BLaER1 (cell line): ENCODE results near the gene AHNAK.
"Not testable (repeated sequence)": the region's sequence is repeated elsewhere in the genome, so short reads cannot be mapped to it uniquely, and the experiment has no call there.

Source experiments
- H3K27ac ChIP-seq: shearing (Covaris generic); formaldehyde crosslinking; 2 replicates; pipeline ENCODE4 v1.8.1; 2022
- H3K27me3 ChIP-seq: shearing (Covaris generic); formaldehyde crosslinking; 2 replicates; pipeline ENCODE4 v1.8.1; 2022
- H3K36me3 ChIP-seq: shearing (Covaris generic); formaldehyde crosslinking; 2 replicates; pipeline ENCODE4 v1.8.1; 2022
- H3K4me1 ChIP-seq: shearing (Covaris generic); formaldehyde crosslinking; 2 replicates; pipeline ENCODE4 v1.8.1; 2022
- H3K4me2 ChIP-seq: shearing (Covaris generic); formaldehyde crosslinking; 2 replicates; pipeline ENCODE4 v1.8.1; 2022
- H3K4me3 ChIP-seq: shearing (Covaris generic); formaldehyde crosslinking; 2 replicates; pipeline ENCODE4 v1.8.1; 2022
- H3K9ac ChIP-seq: shearing (Covaris generic); formaldehyde crosslinking; 2 replicates; pipeline ENCODE4 v1.8.1; 2022
- H3K9me3 ChIP-seq: shearing (Covaris generic); formaldehyde crosslinking; 2 replicates; pipeline ENCODE4 v1.8.1; 2022
- H4K20me1 ChIP-seq: shearing (Covaris generic); formaldehyde crosslinking; 2 replicates; pipeline ENCODE4 v1.8.1; 2022
- Cebpa-rat ChIP-seq: shearing (Covaris generic); IDR thresholded peaks from 2 replicates; pipeline ENCODE4 v1.8.1; 2022

The AHNAK gene

DNA sequence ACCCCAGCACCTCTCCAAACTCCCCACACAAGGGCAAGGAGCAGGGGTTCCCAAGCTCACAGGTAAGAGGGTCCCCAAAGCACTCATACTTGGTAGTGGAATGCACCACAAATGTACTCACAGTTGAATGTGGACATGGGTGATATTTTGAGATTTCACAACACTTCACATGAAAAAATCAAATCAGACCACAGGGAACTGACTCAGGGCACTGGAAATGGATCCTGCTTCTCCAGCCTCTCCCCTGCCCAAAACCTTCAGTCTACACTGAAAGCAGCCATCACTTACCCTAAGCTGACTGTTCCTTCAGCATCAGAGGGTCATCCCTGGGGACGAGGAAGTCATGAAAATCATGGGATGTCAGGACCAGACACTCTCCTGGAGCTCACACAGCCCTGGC lies 87.5 kb downstream of the AHNAK start:
- H3K9me3 ChIP-seq = no peaks in the 10 kb centered on the region
- H3K36me3 ChIP-seq = no peaks in the 10 kb centered on the region
- no peak overlapping the region for H3K27ac ChIP-seq
- no peaks in the 10 kb centered on the region for H4K20me1 ChIP-seq
- no peak overlapping the region for H3K4me3 ChIP-seq
- H3K27me3 ChIP-seq = no peaks in the 10 kb centered on the region
- TF ChIP-seq Cebpa-rat = no peak
- no peak overlapping the region for H3K4me2 ChIP-seq
- H3K4me1 ChIP-seq = no peaks in the 10 kb centered on the region
- no peak overlapping the region for H3K9ac ChIP-seq

DNA sequence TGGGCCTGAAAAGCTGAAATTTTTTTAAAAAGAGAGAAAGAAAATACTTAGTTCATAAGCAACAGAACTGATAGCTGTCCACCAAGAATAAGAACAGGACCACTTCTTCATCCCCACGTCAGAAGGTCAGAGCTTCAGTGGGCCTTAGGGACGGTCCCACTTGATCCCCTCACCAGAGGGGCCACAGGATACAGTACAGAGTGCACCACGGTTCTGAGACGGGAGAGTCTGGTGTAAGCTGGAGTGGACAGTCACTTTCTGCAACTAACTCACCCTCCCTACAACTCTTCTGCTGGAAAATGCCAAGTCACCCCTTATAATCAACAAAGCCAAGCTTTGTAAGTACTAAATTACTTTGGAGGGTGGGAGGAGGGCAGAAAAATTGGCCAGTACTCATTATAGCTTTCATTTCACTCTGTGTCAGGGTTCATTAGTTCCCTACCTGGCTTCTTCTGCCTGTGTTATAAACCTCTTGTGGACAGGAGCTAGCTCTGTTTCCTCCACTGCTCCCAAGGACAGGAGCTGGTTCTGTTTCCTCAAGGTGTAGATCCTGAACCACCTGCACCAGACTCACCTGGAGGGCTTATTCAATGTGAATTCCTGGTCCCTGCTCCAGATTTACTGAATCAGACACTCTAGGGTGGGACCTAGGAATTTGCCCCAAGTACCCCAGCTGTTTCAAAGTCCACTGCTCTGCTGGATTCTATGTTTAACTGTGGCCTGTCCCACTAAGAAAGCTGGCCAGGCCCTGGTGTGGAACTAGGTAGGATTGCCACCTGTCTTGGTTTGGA lies 88.2 kb downstream of the AHNAK start:
- no peaks in the 10 kb centered on the region for H3K27me3 ChIP-seq
- no peak overlapping the region for H3K4me2 ChIP-seq
- H3K36me3 ChIP-seq = no peaks in the 10 kb centered on the region
- H3K27ac ChIP-seq = no peak overlapping the region
- TF ChIP-seq Cebpa-rat = no peak
- H3K9me3 ChIP-seq = no peaks in the 10 kb centered on the region
- H3K4me3 ChIP-seq = no peak overlapping the region
- H4K20me1 ChIP-seq = no peaks in the 10 kb centered on the region
- no peaks in the 10 kb centered on the region for H3K4me1 ChIP-seq
- no peak overlapping the region for H3K9ac ChIP-seq

DNA sequence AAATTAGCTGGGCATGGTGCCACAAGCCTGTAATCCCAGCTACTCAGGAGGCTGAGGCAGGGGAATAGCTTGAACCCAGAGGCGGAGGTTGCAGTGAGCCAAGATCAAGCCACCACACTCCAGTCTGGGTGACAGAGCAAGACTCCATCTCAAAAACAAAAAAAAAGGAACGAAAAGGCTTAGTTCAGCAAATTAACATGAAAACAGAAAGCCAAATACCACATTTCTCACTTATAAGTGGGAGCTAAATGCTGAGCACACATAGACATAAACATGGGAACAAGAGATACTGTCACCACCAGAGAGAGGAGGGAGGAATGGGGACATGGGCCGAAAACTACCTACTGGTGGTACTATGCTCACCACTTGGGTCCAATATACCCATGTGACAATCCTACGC lies 89.1 kb downstream of the AHNAK start:
- no peak overlapping the region for H3K4me2 ChIP-seq
- no peaks in the 10 kb centered on the region for H3K4me1 ChIP-seq
- no peaks in the 10 kb centered on the region for H3K9me3 ChIP-seq
- no peak for TF ChIP-seq Cebpa-rat
- H3K27ac ChIP-seq = no peak overlapping the region
- H3K27me3 ChIP-seq = no peaks in the 10 kb centered on the region
- no peak overlapping the region for H3K9ac ChIP-seq
- H3K4me3 ChIP-seq = no peak overlapping the region
- no peaks in the 10 kb centered on the region for H4K20me1 ChIP-seq
- H3K36me3 ChIP-seq = no peaks in the 10 kb centered on the region

DNA sequence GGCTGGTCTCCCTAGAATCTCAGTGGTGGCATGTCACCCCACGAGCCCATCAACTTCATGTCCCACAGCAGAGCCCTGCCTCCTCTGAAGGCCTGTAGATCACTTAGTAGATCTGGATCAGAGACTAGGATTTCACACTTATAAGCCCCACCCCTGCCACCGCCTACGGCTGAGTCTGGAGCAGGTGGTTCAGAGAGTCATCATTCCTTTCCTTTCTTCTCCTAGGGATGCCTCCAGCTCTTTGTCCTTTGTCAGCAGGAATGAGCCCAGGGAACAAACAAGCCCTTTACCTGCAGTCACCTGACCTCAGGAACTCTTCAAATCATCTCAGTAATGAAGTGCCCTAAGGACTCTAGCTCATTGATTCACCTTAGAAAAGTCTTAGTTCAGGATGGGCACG lies 90.0 kb downstream of the AHNAK start:
- no peaks in the 10 kb centered on the region for H3K27me3 ChIP-seq
- no peak overlapping the region for H3K4me2 ChIP-seq
- H3K27ac ChIP-seq = no peak overlapping the region
- no peak for TF ChIP-seq Cebpa-rat
- no peak overlapping the region for H3K9ac ChIP-seq
- no peak overlapping the region for H3K4me3 ChIP-seq
- H4K20me1 ChIP-seq = no peaks in the 10 kb centered on the region
- no peaks in the 10 kb centered on the region for H3K36me3 ChIP-seq
- no peaks in the 10 kb centered on the region for H3K9me3 ChIP-seq
- no peaks in the 10 kb centered on the region for H3K4me1 ChIP-seq

DNA sequence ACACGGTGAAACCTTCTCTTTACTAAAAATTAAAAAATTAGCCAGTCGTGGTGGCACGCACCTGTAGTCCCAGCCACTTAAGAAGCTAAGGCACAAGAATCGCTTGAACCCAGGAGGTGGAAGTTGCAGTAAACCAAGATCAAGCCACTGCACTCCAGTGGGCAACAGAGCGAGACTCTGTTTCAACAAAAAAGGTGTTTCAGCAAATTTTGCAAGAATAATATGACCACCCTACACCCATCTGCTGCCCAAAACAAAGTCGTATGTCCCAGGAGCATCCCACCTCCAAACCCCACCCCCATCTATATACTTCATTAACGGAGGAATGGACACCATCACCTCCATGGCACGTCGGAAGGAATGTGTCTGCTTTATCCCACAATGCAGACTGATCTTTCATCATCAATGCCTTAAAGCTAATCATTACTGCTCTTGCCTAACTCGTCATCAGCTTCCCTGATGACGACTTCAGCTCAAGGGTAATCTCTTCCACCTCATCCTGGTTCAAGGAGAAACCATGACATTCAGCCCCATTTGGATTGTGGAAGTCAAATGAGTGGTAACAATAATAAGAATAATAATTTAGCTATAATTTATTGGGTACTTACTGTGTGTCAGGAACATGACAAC lies 93.7 kb downstream of the AHNAK start:
- TF ChIP-seq Cebpa-rat = no peak
- H3K27ac ChIP-seq = no peak overlapping the region
- H3K4me1 ChIP-seq = no peaks in the 10 kb centered on the region
- H3K9ac ChIP-seq = no peak overlapping the region
- no peaks in the 10 kb centered on the region for H3K27me3 ChIP-seq
- H3K36me3 ChIP-seq = no peaks in the 10 kb centered on the region
- no peaks in the 10 kb centered on the region for H4K20me1 ChIP-seq
- no peak overlapping the region for H3K4me2 ChIP-seq
- H3K4me3 ChIP-seq = no peak overlapping the region
- H3K9me3 ChIP-seq = no peaks in the 10 kb centered on the region

DNA sequence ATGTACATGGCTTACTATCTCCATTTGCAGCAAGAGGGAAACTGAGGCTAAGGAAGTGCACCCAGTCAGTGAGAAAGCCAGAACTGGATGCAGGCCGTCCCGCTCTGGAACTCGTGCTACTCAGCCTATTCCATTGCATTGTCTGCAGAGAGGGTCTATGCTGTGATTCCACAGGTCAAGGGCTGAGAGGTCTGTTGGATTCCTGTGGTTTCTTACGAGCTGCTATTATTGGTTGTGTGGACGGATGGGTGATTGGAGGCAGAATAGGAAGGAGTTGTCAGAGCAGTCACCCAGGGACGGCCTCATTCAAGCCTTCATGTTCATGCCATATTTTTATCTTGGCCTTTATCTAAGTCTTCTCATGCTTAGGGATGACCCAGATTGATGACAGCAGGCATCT lies 94.3 kb downstream of the AHNAK start:
- Histone ChIP-seq H3K27me3 (no peaks in the 10 kb centered on the region), H3K4me3 (no peak overlapping the region), H3K4me1 (no peaks in the 10 kb centered on the region), H4K20me1 (no peaks in the 10 kb centered on the region), H3K27ac (no peak overlapping the region), H3K9me3 (no peaks in the 10 kb centered on the region), H3K36me3 (no peaks in the 10 kb centered on the region), H3K9ac (no peak overlapping the region), H3K4me2 (no peak overlapping the region)
- TF ChIP-seq Cebpa-rat = no peak

DNA sequence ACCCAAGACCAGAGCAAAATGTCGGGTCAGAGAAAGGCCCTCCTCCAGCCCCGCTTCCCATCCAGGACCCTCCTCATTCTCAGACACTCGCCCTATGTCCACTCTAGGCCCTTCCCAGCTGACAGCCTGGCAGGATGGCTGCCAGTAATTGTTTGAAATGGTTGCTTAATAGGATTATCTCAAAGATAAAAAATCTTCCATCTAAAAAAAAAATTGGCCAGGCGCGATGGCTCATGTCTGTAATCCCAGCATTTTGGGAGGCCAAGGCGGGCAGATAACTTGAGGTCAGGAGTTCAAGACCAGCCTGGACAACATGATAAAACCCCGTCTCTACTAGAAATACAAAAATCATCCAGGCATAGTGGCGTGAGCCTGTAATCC lies 95.4 kb downstream of the AHNAK start:
- Histone ChIP-seq H3K9ac (no peak overlapping the region), H3K4me1 (no peaks in the 10 kb centered on the region), H3K27ac (no peak overlapping the region), H3K4me2 (no peak overlapping the region), H3K27me3 (no peaks in the 10 kb centered on the region), H3K9me3 (no peaks in the 10 kb centered on the region), H4K20me1 (no peaks in the 10 kb centered on the region), H3K36me3 (no peaks in the 10 kb centered on the region), H3K4me3 (no peak overlapping the region)
- no peak for TF ChIP-seq Cebpa-rat

DNA sequence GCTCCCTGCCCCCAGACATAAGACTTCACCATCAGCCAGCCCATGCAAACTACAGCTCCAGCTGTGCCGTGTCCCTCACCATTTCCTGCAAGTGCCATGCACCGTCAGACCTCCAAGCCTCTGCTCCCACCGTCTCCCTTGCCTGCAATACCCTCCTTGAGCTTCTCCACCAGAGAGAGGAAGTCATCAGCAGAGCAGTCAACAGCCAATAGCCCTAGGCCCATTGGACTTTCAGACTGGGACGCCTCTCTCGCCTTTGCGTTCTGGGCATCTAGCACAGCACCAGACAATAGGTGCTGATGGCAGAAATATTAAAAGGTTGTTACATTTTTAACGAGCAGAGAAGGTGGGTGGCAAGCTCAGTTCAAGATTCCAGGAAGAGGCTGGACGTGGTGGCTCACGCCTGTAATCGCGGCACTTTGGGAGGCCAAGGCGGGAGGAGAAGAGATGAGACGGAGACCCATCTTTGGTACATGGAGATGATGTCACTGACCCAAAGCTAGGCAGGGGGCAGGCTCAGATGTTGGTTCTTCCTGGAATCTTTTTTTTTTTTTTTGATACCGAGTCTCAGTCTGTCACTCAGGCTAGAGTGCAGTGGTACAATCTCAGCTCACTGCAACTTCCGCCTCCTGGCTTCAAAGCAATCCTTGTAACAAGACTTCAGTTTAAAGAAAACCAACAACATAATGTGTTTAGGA lies 95.9 kb downstream of the AHNAK start:
- Histone ChIP-seq H3K36me3 (no peaks in the 10 kb centered on the region), H3K4me1 (no peaks in the 10 kb centered on the region), H4K20me1 (no peaks in the 10 kb centered on the region), H3K9me3 (no peaks in the 10 kb centered on the region), H3K9ac (no peak overlapping the region), H3K4me3 (no peak overlapping the region), H3K27me3 (peaks cover 2% of the 10 kb centered on the region; the same call in 1 of the 2 replicates), H3K4me2 (no peak overlapping the region), H3K27ac (no peak overlapping the region)
- no peak for TF ChIP-seq Cebpa-rat

DNA sequence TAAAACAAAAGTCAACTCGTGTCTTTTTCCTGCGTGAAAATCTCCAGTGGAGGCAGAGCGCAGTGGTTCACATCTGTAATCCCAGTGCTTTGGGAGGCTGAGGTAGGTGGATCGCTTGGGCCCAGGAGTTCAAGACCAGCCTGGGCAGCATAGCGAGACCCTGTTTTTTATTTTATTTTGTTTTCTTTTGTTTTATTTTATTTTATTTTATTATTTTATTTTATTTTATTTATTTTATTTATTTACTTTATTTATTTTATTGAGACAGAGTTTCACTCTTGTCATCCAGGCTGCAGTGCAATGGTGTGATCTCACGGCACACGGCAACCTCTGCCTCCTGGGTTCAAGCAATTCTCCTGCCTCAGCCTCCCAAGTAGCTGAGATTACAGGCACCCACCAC lies 96.7 kb downstream of the AHNAK start:
- H3K4me1 ChIP-seq, H3K4me3 ChIP-seq, H3K36me3 ChIP-seq, H4K20me1 ChIP-seq, H3K4me2 ChIP-seq, H3K9ac ChIP-seq, H3K9me3 ChIP-seq, H3K27me3 ChIP-seq, H3K27ac ChIP-seq: not testable (repeated sequence)

DNA sequence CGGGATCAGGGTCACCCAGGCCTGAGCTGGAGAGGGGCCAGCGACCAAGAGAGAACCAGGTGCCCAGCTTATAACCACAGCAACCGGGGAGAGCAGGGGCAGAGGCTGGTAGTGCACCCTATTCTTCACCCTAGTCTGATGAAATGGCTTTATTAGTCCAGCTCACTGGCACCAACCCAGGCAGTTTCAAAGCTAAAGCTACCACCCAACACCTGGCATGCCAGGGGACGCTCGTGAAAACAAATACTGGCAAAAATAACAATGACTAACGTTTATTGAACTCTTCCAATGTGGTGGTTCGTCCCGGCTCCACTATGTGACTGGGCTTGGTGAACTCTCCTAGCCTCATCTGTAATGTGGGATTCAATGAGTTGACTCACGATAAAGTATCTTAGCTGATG lies 97.2 kb downstream of the AHNAK start:
- H3K27ac ChIP-seq = no peak overlapping the region
- peaks cover 3% of the 10 kb centered on the region; the same call in 1 of the 2 replicates for H3K4me1 ChIP-seq
- no peak overlapping the region for H3K4me3 ChIP-seq
- peaks cover 14% of the 10 kb centered on the region for H3K27me3 ChIP-seq
- no peak overlapping the region for H3K4me2 ChIP-seq
- H3K36me3 ChIP-seq = no peaks in the 10 kb centered on the region
- no peak for TF ChIP-seq Cebpa-rat
- H3K9me3 ChIP-seq = no peaks in the 10 kb centered on the region
- H3K9ac ChIP-seq = no peak overlapping the region
- H4K20me1 ChIP-seq = no peaks in the 10 kb centered on the region
